WTC11 (cell line): Measurements from ENCODE around the gene SNX25. TPM values are rescaled to one million over a fixed set of nuclear protein-coding genes. Genes with fewer than 3 reads are reported as not detected.

ENCODE experiments used
- ATAC-seq: fragments of 200-7000 bp; cut with Tn5 transposase; 2 replicates; pipeline ENCODE4 v1.10.0; 2021; ENCODE audit warnings: mild to moderate bottlenecking, moderate library complexity
- CTCF ChIA-PET: fragments of 300-600 bp; sonication (Branson Sonifier 250); formaldehyde crosslinking; loops from one replicate; lab custom pipeline; 2021; ENCODE audit warnings: antibody characterized with exemption; lab: Charles Lee
- POLR2A ChIA-PET: fragments of 350-600 bp; sonication (Branson Sonifier 250); formaldehyde crosslinking; loops from one replicate; lab custom pipeline; 2021; ENCODE audit warnings: antibody characterized with exemption; lab: Charles Lee
- DNase-seq: peaks from one replicate; pipeline ENCODE4 v3.0.0; 2021; ENCODE audit warnings: low spot score
- H3K27ac Mint-ChIP-seq: 2 replicates; pipeline ENCODE4 v1.8.0; 2021; ENCODE audit warnings: mixed read lengths
- H3K27me3 Mint-ChIP-seq: 2 replicates; pipeline ENCODE4 v1.8.0; 2021; ENCODE audit warnings: low read depth, mild to moderate bottlenecking, moderate library complexity, mixed read lengths
- H3K36me3 Mint-ChIP-seq: 2 replicates; pipeline ENCODE4 v1.8.0; 2021; ENCODE audit warnings: mixed read lengths
- H3K4me1 Mint-ChIP-seq: 2 replicates; pipeline ENCODE4 v1.8.0; 2022; ENCODE audit warnings: mixed read lengths
- H3K4me3 Mint-ChIP-seq: 2 replicates; pipeline ENCODE4 v1.8.0; 2021; ENCODE audit warnings: mild to moderate bottlenecking, moderate library complexity, mixed read lengths
- H3K9me3 Mint-ChIP-seq: 2 replicates; pipeline ENCODE4 v1.8.0; 2021; ENCODE audit warnings: mixed read lengths
- EMX1 ChIP-seq: fragments of 250-450 bp; sonication (Bioruptor Pico); IDR thresholded peaks from 2 replicates; pipeline ENCODE4 v1.8.0; 2021; ENCODE audit warnings: mild to moderate bottlenecking
- ESRRA ChIP-seq: sonication (generic); formaldehyde crosslinking; IDR thresholded peaks from 2 replicates; pipeline ENCODE4 v1.8.1; 2022; ENCODE audit warnings: mild to moderate bottlenecking, missing genetic modification reagents, borderline replicate concordance
- FOXK1 ChIP-seq: sonication (generic); formaldehyde crosslinking; IDR thresholded peaks from 2 replicates; pipeline ENCODE4 v1.8.0; 2022; ENCODE audit warnings: mild to moderate bottlenecking, moderate library complexity, missing genetic modification reagents
- GRHL2 ChIP-seq: fragments of 250-450 bp; sonication (Bioruptor Pico); IDR thresholded peaks from 2 replicates; pipeline ENCODE4 v1.8.0; 2022; ENCODE audit warnings: mild to moderate bottlenecking, moderate library complexity; ENCODE audit not compliant: insufficient replicate concordance, severe bottlenecking
- GTF2I ChIP-seq: fragments of 250-450 bp; sonication (Bioruptor Pico); conservative IDR thresholded peaks from 2 replicates; pipeline ENCODE4 v1.4.0; 2021; ENCODE audit warnings: mild to moderate bottlenecking
- NR2C2 ChIP-seq: sonication (generic); formaldehyde crosslinking; IDR thresholded peaks from 2 replicates; pipeline ENCODE4 v1.8.0; 2022; ENCODE audit warnings: mild to moderate bottlenecking, missing genetic modification reagents
- SOX15 ChIP-seq: fragments of 250-450 bp; sonication (Bioruptor Pico); IDR thresholded peaks from 2 replicates; pipeline ENCODE4 v1.9.0; 2021; ENCODE audit warnings: mild to moderate bottlenecking
- TCF7 ChIP-seq: sonication (generic); formaldehyde crosslinking; IDR thresholded peaks from 2 replicates; pipeline ENCODE4 v1.8.0; 2022; ENCODE audit warnings: mild to moderate bottlenecking, low read depth, missing genetic modification reagents, moderate library complexity
- ZNF263 ChIP-seq: sonication (generic); formaldehyde crosslinking; IDR thresholded peaks from 2 replicates; pipeline ENCODE4 v1.8.1; 2022; ENCODE audit warnings: low read depth, mild to moderate bottlenecking, moderate library complexity, missing genetic modification reagents
- ZNF317 ChIP-seq: sonication (generic); formaldehyde crosslinking; IDR thresholded peaks from 2 replicates; pipeline ENCODE4 v1.8.1; 2023; ENCODE audit warnings: low read depth, mild to moderate bottlenecking, moderate library complexity, missing genetic modification reagents, borderline replicate concordance
- ZNF396 ChIP-seq: fragments of 250-450 bp; sonication (Bioruptor Pico); IDR thresholded peaks from 2 replicates; pipeline ENCODE4 v1.8.0; 2021; ENCODE audit warnings: mild to moderate bottlenecking, moderate library complexity, borderline replicate concordance
- ZNF671 ChIP-seq: fragments of 250-450 bp; sonication (Bioruptor Pico); IDR thresholded peaks from 2 replicates; pipeline ENCODE4 v1.8.0; 2021; ENCODE audit warnings: mild to moderate bottlenecking
- total RNA-seq: library from RNA; stranded (reverse); gene quantifications from 3 replicates; pipeline ENCODE4 v1.2.3, GENCODE V29; 2021
- TF ChIP-seq, protein P1 (sequence below): sonication (generic); formaldehyde crosslinking; IDR thresholded peaks from 2 replicates; pipeline ENCODE4 v1.8.1; 2023; ENCODE audit warnings: mild to moderate bottlenecking, missing genetic modification reagents, borderline replicate concordance
- TF ChIP-seq, protein P2 (sequence below): sonication (generic); formaldehyde crosslinking; IDR thresholded peaks from 2 replicates; pipeline ENCODE4 v1.8.0; 2022; ENCODE audit warnings: mild to moderate bottlenecking, missing genetic modification reagents
- TF ChIP-seq, protein P3 (sequence below): sonication (generic); formaldehyde crosslinking; IDR thresholded peaks from 2 replicates; pipeline ENCODE4 v1.8.0; 2022; ENCODE audit warnings: mild to moderate bottlenecking, missing genetic modification reagents
- TF ChIP-seq, protein P4 (sequence below): fragments of 250-450 bp; sonication (Bioruptor Pico); conservative IDR thresholded peaks from 2 replicates; pipeline ENCODE4 v1.9.0; 2021; ENCODE audit warnings: mild to moderate bottlenecking
- TF ChIP-seq, protein P5 (sequence below): sonication (generic); formaldehyde crosslinking; IDR thresholded peaks from 2 replicates; pipeline ENCODE4 v1.8.1; 2023; ENCODE audit warnings: mild to moderate bottlenecking, missing genetic modification reagents
- TF ChIP-seq, protein P6 (sequence below): sonication (generic); formaldehyde crosslinking; IDR thresholded peaks from 2 replicates; pipeline ENCODE4 v1.8.1; 2022; ENCODE audit warnings: mild to moderate bottlenecking, moderate library complexity, missing genetic modification reagents
- TF ChIP-seq, protein P7 (sequence below): sonication (generic); formaldehyde crosslinking; IDR thresholded peaks from 2 replicates; pipeline ENCODE4 v1.8.0; 2023; ENCODE audit warnings: missing genetic modification reagents
- TF ChIP-seq, protein P8 (sequence below): sonication (generic); formaldehyde crosslinking; IDR thresholded peaks from 2 replicates; pipeline ENCODE4 v1.8.1; 2023; ENCODE audit warnings: mild to moderate bottlenecking, missing genetic modification reagents

The SNX25 gene
- total RNA-seq, 1 experiment from 2014 or later, result 16.9 TPM

DNA sequence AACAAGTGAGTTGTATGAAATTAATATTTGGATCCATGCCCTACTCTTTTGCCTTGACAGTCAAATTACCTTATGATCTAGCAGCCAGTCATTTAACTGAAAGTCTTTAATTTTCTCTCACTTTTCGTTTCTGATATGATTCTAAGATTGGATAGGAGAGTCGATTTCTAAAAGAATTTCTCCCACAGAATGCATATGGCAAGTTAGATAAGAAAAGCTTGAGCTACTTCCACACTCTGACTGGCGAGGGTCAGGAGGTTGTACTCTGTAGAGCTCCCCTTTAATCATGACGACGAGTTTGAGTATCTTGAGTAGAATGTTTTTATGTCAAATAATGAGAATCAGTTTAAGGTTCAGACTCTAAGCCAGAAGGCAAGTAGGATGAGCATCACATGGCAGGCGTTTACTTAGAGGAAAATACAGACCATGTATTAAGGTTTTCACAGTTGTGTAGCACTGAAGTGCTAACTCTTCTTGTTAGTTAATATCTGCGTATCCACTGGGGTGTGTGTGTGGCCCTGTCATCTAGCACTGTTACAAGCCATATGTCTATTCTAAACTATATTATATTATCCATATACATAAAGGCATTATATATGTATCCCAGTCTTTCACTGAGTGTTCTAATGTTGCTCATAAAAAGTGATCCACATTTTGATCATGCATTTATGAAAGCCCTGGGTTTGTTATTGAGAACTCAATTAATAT, 148.5 kb downstream of the SNX25 start:
- POLR2A ChIA-PET, result no interaction called here
- H3K27me3 Mint-ChIP-seq, result no peaks in the 10 kb centered on the region

DNA sequence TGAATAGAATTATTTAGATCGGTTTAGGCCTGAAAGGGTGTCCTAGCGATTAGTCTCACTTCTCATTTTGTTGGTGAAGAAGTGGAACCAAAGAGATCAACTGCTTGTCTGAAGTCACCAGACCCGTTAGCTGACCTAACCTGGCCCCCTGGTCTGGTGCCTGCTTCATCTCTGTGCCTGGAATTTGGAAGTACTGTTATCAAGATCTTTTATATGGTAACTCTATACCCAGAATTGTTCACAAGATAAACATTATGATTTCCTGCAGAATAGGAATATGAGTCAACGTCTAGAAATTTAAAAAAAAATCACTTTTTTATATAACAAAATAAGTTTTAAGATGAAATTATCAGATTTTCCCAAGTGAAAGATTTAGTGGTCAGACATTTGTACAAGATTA, 149.1 kb downstream of the SNX25 start:
- ChIA-PET POLR2A (interaction anchor here (0.7 kb wide), 2 partner anchors 75 to 1247 kb away, joined by 3 read pairs; no protein-coding TSS in a partner anchor), CTCF (no interaction called here)
- ATAC-seq, result no peak
- Mint-ChIP-seq H3K27me3 (no peaks in the 10 kb centered on the region), H3K27ac (no peak overlapping the region), H3K4me1 (peaks cover 10% of the 10 kb centered on the region), H3K36me3 (peaks cover 7% of the 10 kb centered on the region; the same call in 1 of the 2 replicates), H3K9me3 (no peaks in the 10 kb centered on the region), H3K4me3 (no peak overlapping the region)
- DNase-seq, result no peak
- TF ChIP-seq ZNF671 (CRISPR knock-in tag) (no peak), ZNF396 (no peak), ESRRA (no peak)
- TF ChIP-seq, protein P1, sequence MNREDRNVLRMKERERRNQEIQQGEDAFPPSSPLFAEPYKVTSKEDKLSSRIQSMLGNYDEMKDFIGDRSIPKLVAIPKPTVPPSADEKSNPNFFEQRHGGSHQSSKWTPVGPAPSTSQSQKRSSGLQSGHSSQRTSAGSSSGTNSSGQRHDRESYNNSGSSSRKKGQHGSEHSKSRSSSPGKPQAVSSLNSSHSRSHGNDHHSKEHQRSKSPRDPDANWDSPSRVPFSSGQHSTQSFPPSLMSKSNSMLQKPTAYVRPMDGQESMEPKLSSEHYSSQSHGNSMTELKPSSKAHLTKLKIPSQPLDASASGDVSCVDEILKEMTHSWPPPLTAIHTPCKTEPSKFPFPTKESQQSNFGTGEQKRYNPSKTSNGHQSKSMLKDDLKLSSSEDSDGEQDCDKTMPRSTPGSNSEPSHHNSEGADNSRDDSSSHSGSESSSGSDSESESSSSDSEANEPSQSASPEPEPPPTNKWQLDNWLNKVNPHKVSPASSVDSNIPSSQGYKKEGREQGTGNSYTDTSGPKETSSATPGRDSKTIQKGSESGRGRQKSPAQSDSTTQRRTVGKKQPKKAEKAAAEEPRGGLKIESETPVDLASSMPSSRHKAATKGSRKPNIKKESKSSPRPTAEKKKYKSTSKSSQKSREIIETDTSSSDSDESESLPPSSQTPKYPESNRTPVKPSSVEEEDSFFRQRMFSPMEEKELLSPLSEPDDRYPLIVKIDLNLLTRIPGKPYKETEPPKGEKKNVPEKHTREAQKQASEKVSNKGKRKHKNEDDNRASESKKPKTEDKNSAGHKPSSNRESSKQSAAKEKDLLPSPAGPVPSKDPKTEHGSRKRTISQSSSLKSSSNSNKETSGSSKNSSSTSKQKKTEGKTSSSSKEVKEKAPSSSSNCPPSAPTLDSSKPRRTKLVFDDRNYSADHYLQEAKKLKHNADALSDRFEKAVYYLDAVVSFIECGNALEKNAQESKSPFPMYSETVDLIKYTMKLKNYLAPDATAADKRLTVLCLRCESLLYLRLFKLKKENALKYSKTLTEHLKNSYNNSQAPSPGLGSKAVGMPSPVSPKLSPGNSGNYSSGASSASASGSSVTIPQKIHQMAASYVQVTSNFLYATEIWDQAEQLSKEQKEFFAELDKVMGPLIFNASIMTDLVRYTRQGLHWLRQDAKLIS (CRISPR knock-in tag), result no peak
- TF ChIP-seq, protein P2, sequence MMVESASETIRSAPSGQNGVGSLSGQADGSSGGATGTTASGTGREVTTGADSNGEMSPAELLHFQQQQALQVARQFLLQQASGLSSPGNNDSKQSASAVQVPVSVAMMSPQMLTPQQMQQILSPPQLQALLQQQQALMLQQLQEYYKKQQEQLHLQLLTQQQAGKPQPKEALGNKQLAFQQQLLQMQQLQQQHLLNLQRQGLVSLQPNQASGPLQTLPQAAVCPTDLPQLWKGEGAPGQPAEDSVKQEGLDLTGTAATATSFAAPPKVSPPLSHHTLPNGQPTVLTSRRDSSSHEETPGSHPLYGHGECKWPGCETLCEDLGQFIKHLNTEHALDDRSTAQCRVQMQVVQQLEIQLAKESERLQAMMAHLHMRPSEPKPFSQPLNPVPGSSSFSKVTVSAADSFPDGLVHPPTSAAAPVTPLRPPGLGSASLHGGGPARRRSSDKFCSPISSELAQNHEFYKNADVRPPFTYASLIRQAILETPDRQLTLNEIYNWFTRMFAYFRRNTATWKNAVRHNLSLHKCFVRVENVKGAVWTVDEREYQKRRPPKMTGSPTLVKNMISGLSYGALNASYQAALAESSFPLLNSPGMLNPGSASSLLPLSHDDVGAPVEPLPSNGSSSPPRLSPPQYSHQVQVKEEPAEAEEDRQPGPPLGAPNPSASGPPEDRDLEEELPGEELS (CRISPR knock-in tag), result no peak
- TF ChIP-seq, protein P3, sequence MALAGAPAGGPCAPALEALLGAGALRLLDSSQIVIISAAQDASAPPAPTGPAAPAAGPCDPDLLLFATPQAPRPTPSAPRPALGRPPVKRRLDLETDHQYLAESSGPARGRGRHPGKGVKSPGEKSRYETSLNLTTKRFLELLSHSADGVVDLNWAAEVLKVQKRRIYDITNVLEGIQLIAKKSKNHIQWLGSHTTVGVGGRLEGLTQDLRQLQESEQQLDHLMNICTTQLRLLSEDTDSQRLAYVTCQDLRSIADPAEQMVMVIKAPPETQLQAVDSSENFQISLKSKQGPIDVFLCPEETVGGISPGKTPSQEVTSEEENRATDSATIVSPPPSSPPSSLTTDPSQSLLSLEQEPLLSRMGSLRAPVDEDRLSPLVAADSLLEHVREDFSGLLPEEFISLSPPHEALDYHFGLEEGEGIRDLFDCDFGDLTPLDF, result no peak

More for the DNA sequence above, 148.5 kb downstream of the SNX25 start:
- CTCF ChIA-PET, result no interaction called here
- Mint-ChIP-seq H3K36me3 (peaks cover 9% of the 10 kb centered on the region; the same call in 1 of the 2 replicates), H3K9me3 (no peaks in the 10 kb centered on the region), H3K4me1 (peaks cover 5% of the 10 kb centered on the region), H3K4me3 (no peak overlapping the region), H3K27ac (no peak overlapping the region; the same call in 1 of the 2 replicates)
- DNase-seq, result no peak
- no peak for ATAC-seq
- TF ChIP-seq FOXK1 (CRISPR knock-in tag) (no peak), GRHL2 (no peak), TCF7 (no peak), EMX1 (CRISPR knock-in tag) (no peak), SOX15 (CRISPR knock-in tag) (no peak), GTF2I (no peak), NR2C2 (CRISPR knock-in tag) (no peak), ZNF317 (CRISPR knock-in tag) (no peak), ZNF263 (CRISPR knock-in tag) (no peak)
- TF ChIP-seq, protein P4, sequence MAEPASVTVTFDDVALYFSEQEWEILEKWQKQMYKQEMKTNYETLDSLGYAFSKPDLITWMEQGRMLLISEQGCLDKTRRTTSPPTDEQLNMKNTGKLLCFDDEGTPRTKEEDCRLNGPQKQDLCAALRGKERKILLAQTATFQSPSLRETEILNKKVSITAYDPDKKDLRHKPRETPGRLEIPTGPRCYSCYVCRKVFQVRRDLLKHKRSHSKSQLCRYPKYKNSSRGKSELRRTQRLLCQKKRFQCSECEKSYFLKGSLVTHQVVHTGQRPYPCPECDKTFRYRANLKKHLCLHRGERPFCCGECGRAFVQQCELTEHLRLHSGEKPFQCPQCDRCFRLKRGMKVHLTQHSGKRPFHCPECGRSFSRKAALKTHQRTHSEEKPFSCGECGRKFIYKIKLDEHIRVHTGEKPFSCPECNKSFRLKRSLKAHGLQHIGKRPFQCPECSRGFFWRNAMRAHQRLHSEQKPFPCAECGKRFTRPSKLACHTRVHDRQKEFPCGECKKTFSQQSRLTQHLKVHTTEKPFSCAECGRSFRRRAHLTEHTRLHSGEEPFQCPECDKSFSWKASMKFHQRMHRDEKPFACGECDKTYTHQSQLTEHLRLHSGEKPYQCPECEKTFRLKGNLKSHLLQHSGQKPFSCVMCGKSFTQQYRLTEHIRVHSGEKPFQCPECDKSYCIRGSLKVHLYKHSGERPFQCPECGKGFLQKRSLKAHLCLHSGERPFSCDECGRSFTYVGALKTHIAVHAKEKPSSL, result no peak
- TF ChIP-seq, protein P5, sequence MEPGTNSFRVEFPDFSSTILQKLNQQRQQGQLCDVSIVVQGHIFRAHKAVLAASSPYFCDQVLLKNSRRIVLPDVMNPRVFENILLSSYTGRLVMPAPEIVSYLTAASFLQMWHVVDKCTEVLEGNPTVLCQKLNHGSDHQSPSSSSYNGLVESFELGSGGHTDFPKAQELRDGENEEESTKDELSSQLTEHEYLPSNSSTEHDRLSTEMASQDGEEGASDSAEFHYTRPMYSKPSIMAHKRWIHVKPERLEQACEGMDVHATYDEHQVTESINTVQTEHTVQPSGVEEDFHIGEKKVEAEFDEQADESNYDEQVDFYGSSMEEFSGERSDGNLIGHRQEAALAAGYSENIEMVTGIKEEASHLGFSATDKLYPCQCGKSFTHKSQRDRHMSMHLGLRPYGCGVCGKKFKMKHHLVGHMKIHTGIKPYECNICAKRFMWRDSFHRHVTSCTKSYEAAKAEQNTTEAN (CRISPR knock-in tag), result no peak
- TF ChIP-seq, protein P6, sequence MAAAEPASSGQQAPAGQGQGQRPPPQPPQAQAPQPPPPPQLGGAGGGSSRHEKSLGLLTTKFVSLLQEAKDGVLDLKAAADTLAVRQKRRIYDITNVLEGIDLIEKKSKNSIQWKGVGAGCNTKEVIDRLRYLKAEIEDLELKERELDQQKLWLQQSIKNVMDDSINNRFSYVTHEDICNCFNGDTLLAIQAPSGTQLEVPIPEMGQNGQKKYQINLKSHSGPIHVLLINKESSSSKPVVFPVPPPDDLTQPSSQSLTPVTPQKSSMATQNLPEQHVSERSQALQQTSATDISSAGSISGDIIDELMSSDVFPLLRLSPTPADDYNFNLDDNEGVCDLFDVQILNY (CRISPR knock-in tag), result no peak
- TF ChIP-seq, protein P7, sequence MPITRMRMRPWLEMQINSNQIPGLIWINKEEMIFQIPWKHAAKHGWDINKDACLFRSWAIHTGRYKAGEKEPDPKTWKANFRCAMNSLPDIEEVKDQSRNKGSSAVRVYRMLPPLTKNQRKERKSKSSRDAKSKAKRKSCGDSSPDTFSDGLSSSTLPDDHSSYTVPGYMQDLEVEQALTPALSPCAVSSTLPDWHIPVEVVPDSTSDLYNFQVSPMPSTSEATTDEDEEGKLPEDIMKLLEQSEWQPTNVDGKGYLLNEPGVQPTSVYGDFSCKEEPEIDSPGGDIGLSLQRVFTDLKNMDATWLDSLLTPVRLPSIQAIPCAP (CRISPR knock-in tag), result no peak
- TF ChIP-seq, protein P8, sequence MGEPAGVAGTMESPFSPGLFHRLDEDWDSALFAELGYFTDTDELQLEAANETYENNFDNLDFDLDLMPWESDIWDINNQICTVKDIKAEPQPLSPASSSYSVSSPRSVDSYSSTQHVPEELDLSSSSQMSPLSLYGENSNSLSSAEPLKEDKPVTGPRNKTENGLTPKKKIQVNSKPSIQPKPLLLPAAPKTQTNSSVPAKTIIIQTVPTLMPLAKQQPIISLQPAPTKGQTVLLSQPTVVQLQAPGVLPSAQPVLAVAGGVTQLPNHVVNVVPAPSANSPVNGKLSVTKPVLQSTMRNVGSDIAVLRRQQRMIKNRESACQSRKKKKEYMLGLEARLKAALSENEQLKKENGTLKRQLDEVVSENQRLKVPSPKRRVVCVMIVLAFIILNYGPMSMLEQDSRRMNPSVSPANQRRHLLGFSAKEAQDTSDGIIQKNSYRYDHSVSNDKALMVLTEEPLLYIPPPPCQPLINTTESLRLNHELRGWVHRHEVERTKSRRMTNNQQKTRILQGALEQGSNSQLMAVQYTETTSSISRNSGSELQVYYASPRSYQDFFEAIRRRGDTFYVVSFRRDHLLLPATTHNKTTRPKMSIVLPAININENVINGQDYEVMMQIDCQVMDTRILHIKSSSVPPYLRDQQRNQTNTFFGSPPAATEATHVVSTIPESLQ (CRISPR knock-in tag), result no peak
